ENCODE measurements around the gene SPNS3. TPM values are rescaled to one million over a fixed set of nuclear protein-coding genes. Genes with fewer than 3 reads are reported as not detected.
A peak's percentile ranks its signal among the peaks of the same experiment; 100 is the strongest.

The SPNS3 gene
- total and polyA plus RNA-seq, 2 experiments from 2014 or later, result 0.17 to 0.60 TPM

GRCh38 chr17:4453812-4454591, 20.3 kb downstream of the SPNS3 start:
- Histone ChIP-seq H3K9me2 (replicated peaks; ENCODE audit: insufficient read depth) (no peaks in the 10 kb centered on the region), H4K20me1 (ENCODE audit: insufficient read depth, poor library complexity, severe bottlenecking) (no peaks in the 10 kb centered on the region), H3K4me1 (ENCODE audit: insufficient read depth) (no peaks in the 10 kb centered on the region), H3K27ac (peak overlapping the region; percentile 66), H3K27me3 (no peaks in the 10 kb centered on the region), H3K4me2 (peak overlapping the region; percentile 23), H3K4me3 (no peak overlapping the region), H3K9me3 (ENCODE audit: low read depth) (no peaks in the 10 kb centered on the region), H2AFZ (no peak overlapping the region), H3K36me3 (replicated peaks; ENCODE audit: insufficient read depth, low read depth) (no peaks in the 10 kb centered on the region), H3K79me2 (no peaks in the 10 kb centered on the region)
- TF ChIP-seq CTCF (IDR thresholded peaks at IDR 0.05; ENCODE audit: poor library complexity), result no peak
- TF ChIP-seq EZH2phosphoT487 (IDR thresholded peaks at IDR 0.05; ENCODE audit: low read depth, severe bottlenecking, unreplicated experiment), result no peak
- TF ChIP-seq EZH2 (IDR thresholded peaks at IDR 0.05; ENCODE audit: borderline replicate concordance), result no peak
- DNase-seq (ENCODE audit: low spot score), result peak; percentile 58
- WGBS (ENCODE audit: low lambda C conversion rate, missing lambda C conversion rate), result 79% methylated on average over 9 of the region's 9 CpGs

GRCh38 chr17:4460661-4461060, 26.9 kb downstream of the SPNS3 start:
- WGBS (ENCODE audit: low lambda C conversion rate, missing lambda C conversion rate), result 92% methylated on average over 5 of the region's 5 CpGs
- Histone ChIP-seq H3K4me3 (no peak overlapping the region), H4K20me1 (ENCODE audit: insufficient read depth, poor library complexity, severe bottlenecking) (no peaks in the 10 kb centered on the region), H3K9me2 (replicated peaks; ENCODE audit: insufficient read depth) (no peaks in the 10 kb centered on the region), H3K79me2 (no peaks in the 10 kb centered on the region), H3K4me1 (ENCODE audit: insufficient read depth) (no peaks in the 10 kb centered on the region), H3K4me2 (no peak overlapping the region), H3K9me3 (ENCODE audit: low read depth) (no peaks in the 10 kb centered on the region), H3K27me3 (no peaks in the 10 kb centered on the region), H2AFZ (no peak overlapping the region), H3K36me3 (replicated peaks; ENCODE audit: insufficient read depth, low read depth) (no peaks in the 10 kb centered on the region), H3K27ac (no peak overlapping the region)
- no peak for TF ChIP-seq EZH2 (IDR thresholded peaks at IDR 0.05; ENCODE audit: borderline replicate concordance)
- TF ChIP-seq CTCF (IDR thresholded peaks at IDR 0.05; ENCODE audit: poor library complexity), result no peak
- no peak for TF ChIP-seq EZH2phosphoT487 (IDR thresholded peaks at IDR 0.05; ENCODE audit: low read depth, severe bottlenecking, unreplicated experiment)
- DNase-seq (ENCODE audit: low spot score), result no peak

- Histone ChIP-seq H3K4me2 (no peak overlapping the region), H4K20me1 (ENCODE audit: insufficient read depth, poor library complexity, severe bottlenecking) (no peaks in the 10 kb centered on the region), H3K4me1 (ENCODE audit: insufficient read depth) (no peaks in the 10 kb centered on the region), H3K27ac (no peak overlapping the region), H3K36me3 (replicated peaks; ENCODE audit: insufficient read depth, low read depth) (no peaks in the 10 kb centered on the region), H3K27me3 (no peaks in the 10 kb centered on the region), H3K4me3 (no peak overlapping the region), H3K9me2 (replicated peaks; ENCODE audit: insufficient read depth) (no peaks in the 10 kb centered on the region), H3K9me3 (ENCODE audit: low read depth) (no peaks in the 10 kb centered on the region), H3K79me2 (no peaks in the 10 kb centered on the region), H2AFZ (no peak overlapping the region)
- WGBS (ENCODE audit: low lambda C conversion rate, missing lambda C conversion rate), result 88% methylated on average over 10 of the region's 10 CpGs
- TF ChIP-seq EZH2 (IDR thresholded peaks at IDR 0.05; ENCODE audit: borderline replicate concordance) (no peak), CTCF (IDR thresholded peaks at IDR 0.05; ENCODE audit: poor library complexity) (no peak), EZH2phosphoT487 (IDR thresholded peaks at IDR 0.05; ENCODE audit: low read depth, severe bottlenecking, unreplicated experiment) (no peak)
- DNase-seq (ENCODE audit: low spot score), result no peak
These were observed 30.2 kb downstream of the SPNS3 start for GRCh38 chr17:4463818-4464476.

All from hepatocyte (in vitro differentiated cells).